ENCODE data around the gene NMS. TPM values are rescaled to one million over a fixed set of nuclear protein-coding genes. Genes with fewer than 3 reads are reported as not detected.

Gene NMS
- total RNA-seq, 6 experiments from 2014 or later = not detected

GRCh38 chr2:100476606-100477005, 6.3 kb downstream of the NMS start:
- Histone ChIP-seq H3K9me3 (no peaks in the 10 kb centered on the region), H3K27ac (no peak overlapping the region), H3K27me3 (no peaks in the 10 kb centered on the region), H3K4me3 (no peak overlapping the region), H3K4me1 (no peaks in the 10 kb centered on the region), H3K36me3 (no peaks in the 10 kb centered on the region)
- TF ChIP-seq POLR2A (IDR thresholded peaks at IDR 0.05) (no peak), CTCF (IDR thresholded peaks at IDR 0.05) (no peak)
- DNase-seq (no peak), ATAC-seq (no peak)
- 58% methylated on average over 8 of the region's 8 CpGs for WGBS (ENCODE audit: insufficient coverage, low coverage, low lambda C conversion rate, missing lambda C conversion rate)
- intact Hi-C loops (cut with DNase I) = no loop called here

GRCh38 chr2:100482741-100483140, 12.5 kb downstream of the NMS start:
- ATAC-seq (no peak), DNase-seq (no peak)
- H3K36me3 ChIP-seq = no peaks in the 10 kb centered on the region
- no peaks in the 10 kb centered on the region for H3K27me3 ChIP-seq
- WGBS (ENCODE audit: insufficient coverage, low coverage, low lambda C conversion rate, missing lambda C conversion rate) = 48% methylated on average over 2 of the region's 4 CpGs
- H3K4me3 ChIP-seq = no peak overlapping the region
- no peaks in the 10 kb centered on the region for H3K9me3 ChIP-seq
- no peak for TF ChIP-seq CTCF (IDR thresholded peaks at IDR 0.05)
- no peak for TF ChIP-seq POLR2A (IDR thresholded peaks at IDR 0.05)
- H3K27ac ChIP-seq = no peak overlapping the region
- H3K4me1 ChIP-seq = no peaks in the 10 kb centered on the region
- intact Hi-C loops (cut with DNase I) = no loop called here

- DNase-seq = no peak
- H3K9me3 ChIP-seq = no peaks in the 10 kb centered on the region
- no peaks in the 10 kb centered on the region for H3K36me3 ChIP-seq
- H3K27ac ChIP-seq = no peak overlapping the region
- TF ChIP-seq POLR2A (IDR thresholded peaks at IDR 0.05) = no peak
- TF ChIP-seq CTCF (IDR thresholded peaks at IDR 0.05) = no peak
- ATAC-seq = no peak
- no peaks in the 10 kb centered on the region for H3K4me1 ChIP-seq
- H3K27me3 ChIP-seq = no peaks in the 10 kb centered on the region
- 44% methylated on average over 5 of the region's 5 CpGs for WGBS (ENCODE audit: insufficient coverage, low coverage, low lambda C conversion rate, missing lambda C conversion rate)
- intact Hi-C loops (cut with DNase I) = no loop called here
- H3K4me3 ChIP-seq = no peak overlapping the region
Measured at GRCh38 chr2:100483895-100484294, 13.6 kb downstream of the NMS start.

GRCh38 chr2:100484390-100484789, 14.1 kb downstream of the NMS start:
- TF ChIP-seq POLR2A (IDR thresholded peaks at IDR 0.05) = no peak
- no peak for TF ChIP-seq CTCF (IDR thresholded peaks at IDR 0.05)
- intact Hi-C loops (cut with DNase I) = no loop called here
- H3K36me3 ChIP-seq = no peaks in the 10 kb centered on the region
- ATAC-seq (no peak), DNase-seq (no peak)
- H3K27me3 ChIP-seq = no peaks in the 10 kb centered on the region
- H3K4me1 ChIP-seq = no peaks in the 10 kb centered on the region
- H3K9me3 ChIP-seq = no peaks in the 10 kb centered on the region
- H3K4me3 ChIP-seq = no peak overlapping the region
- 60% methylated on average over 5 of the region's 5 CpGs for WGBS (ENCODE audit: insufficient coverage, low coverage, low lambda C conversion rate, missing lambda C conversion rate)
- H3K27ac ChIP-seq = no peak overlapping the region

GRCh38 chr2:100485396-100485795, 15.1 kb downstream of the NMS start:
- Histone ChIP-seq H3K4me3 (no peak overlapping the region), H3K9me3 (no peaks in the 10 kb centered on the region), H3K27me3 (no peaks in the 10 kb centered on the region), H3K36me3 (no peaks in the 10 kb centered on the region), H3K27ac (no peak overlapping the region), H3K4me1 (no peaks in the 10 kb centered on the region)
- ATAC-seq (no peak), DNase-seq (no peak)
- intact Hi-C loops (cut with DNase I) = no loop called here
- 78% methylated on average over 2 of the region's 2 CpGs for WGBS (ENCODE audit: insufficient coverage, low coverage, low lambda C conversion rate, missing lambda C conversion rate)
- TF ChIP-seq POLR2A (IDR thresholded peaks at IDR 0.05) = no peak
- TF ChIP-seq CTCF (IDR thresholded peaks at IDR 0.05) = no peak
